Umbilical cord (tissue), 2 donors: ENCODE measurements around the gene GBF1. TPM values are rescaled to one million over a fixed set of nuclear protein-coding genes. Genes with fewer than 3 reads are reported as not detected.
A peak's percentile ranks its signal among the peaks of the same experiment; 100 is the strongest.
"Not testable (repeated sequence)": the region's sequence is repeated elsewhere in the genome, so short reads cannot be mapped to it uniquely, and the experiment has no call there.

Source experiments
- DNase-seq: peaks from one replicate; pipeline ENCODE4 v3.0.0-alpha.2; 2015; ENCODE audit warnings: low spot score
- total RNA-seq: library from RNA; depleted of rRNA; stranded (reverse); fragments of >200 nt; gene quantifications from one replicate; pipeline ENCODE4 v1.2.3, GENCODE V29; 2014; ENCODE audit warnings: low replicate concordance; ENCODE audit not compliant: insufficient read depth

Gene GBF1
- total RNA-seq, 1 donor from 2014 or later = 17.1 TPM

GRCh38 chr10:102233997-102234396 lies 11.3 kb upstream of the GBF1 start:
- no peak for DNase-seq

GRCh38 chr10:102234888-102235597 lies 10.3 kb upstream of the GBF1 start:
- no peak for DNase-seq

GRCh38 chr10:102235598-102235920 lies 9.8 kb upstream of the GBF1 start:
- no peak for DNase-seq

- no peak for DNase-seq
Measured at GRCh38 chr10:102236006-102236405, 9.3 kb upstream of the GBF1 start.

GRCh38 chr10:102237711-102238252 lies 7.5 kb upstream of the GBF1 start:
- no peak for DNase-seq

- no peak for DNase-seq
Measured at GRCh38 chr10:102240467-102241031, 4.8 kb upstream of the GBF1 start.

GRCh38 chr10:102241032-102241443 lies 4.3 kb upstream of the GBF1 start:
- DNase-seq = no peak

- DNase-seq = peak; percentile 96
Measured at GRCh38 chr10:102241444-102242117, 3.8 kb upstream of the GBF1 start, which contains the start of gene PITX3. PITX3 (minus strand) TSS chr10:102241512; CDS start chr10:102232080, 9,432 bp downstream.

GRCh38 chr10:102242118-102242485 lies 3.2 kb upstream of the GBF1 start:
- no peak for DNase-seq

GRCh38 chr10:102243309-102243708 lies 2.0 kb upstream of the GBF1 start:
- no peak for DNase-seq

GRCh38 chr10:102245932-102246251 lies 560 bp downstream of the GBF1 start:
- DNase-seq = no peak

GRCh38 chr10:102246261-102246660 lies 929 bp downstream of the GBF1 start:
- DNase-seq = no peak

- DNase-seq = no peak
Measured at GRCh38 chr10:102247734-102248133, 2.4 kb downstream of the GBF1 start.

- not testable (repeated sequence) for DNase-seq
Measured at GRCh38 chr10:102252508-102252907, 7.2 kb downstream of the GBF1 start.

GRCh38 chr10:102254426-102254825 lies 9.1 kb downstream of the GBF1 start:
- no peak for DNase-seq

GRCh38 chr10:102255404-102255803 lies 10.1 kb downstream of the GBF1 start:
- no peak for DNase-seq

GRCh38 chr10:102261196-102261595 lies 15.9 kb downstream of the GBF1 start:
- no peak for DNase-seq

GRCh38 chr10:102261842-102262241 lies 16.5 kb downstream of the GBF1 start:
- no peak for DNase-seq

- DNase-seq = no peak
Measured at GRCh38 chr10:102262744-102263370, 17.5 kb downstream of the GBF1 start.

GRCh38 chr10:102264371-102264770 lies 19.0 kb downstream of the GBF1 start:
- no peak for DNase-seq

- no peak for DNase-seq
Measured at GRCh38 chr10:102266670-102267069, 21.3 kb downstream of the GBF1 start.

- DNase-seq = no peak
Measured at GRCh38 chr10:102267748-102268147, 22.4 kb downstream of the GBF1 start.
